GM18951 (cell line): ENCODE data around the gene LSM11.

Experiments
- POLR2A ChIP-seq: IDR thresholded peaks from 4 replicates; pipeline ENCODE4 v1.6.1; 2011; ENCODE audit warnings: mild to moderate bottlenecking; ENCODE audit not compliant: insufficient read length, insufficient read depth; ENCODE audit errors: extremely low read depth
- in situ Hi-C: fragments of 300-500 bp; cut with MboI; formaldehyde crosslinking; loops from one replicate; pipeline ENCODE4 v1.12.0; 2022; ENCODE audit warnings: low sequenced_read_pairs, mixed read lengths, inconsistent platforms; ENCODE audit not compliant: unreplicated experiment

Gene LSM11

GRCh38 chr5:157745041-157745456 is 1.5 kb downstream of the LSM11 start:
- in situ Hi-C loops: loop anchor here (25.0 kb wide), 1 partner anchor 408 kb away; a partner anchor contains a TSS
- no peak for TF ChIP-seq POLR2A

DNA sequence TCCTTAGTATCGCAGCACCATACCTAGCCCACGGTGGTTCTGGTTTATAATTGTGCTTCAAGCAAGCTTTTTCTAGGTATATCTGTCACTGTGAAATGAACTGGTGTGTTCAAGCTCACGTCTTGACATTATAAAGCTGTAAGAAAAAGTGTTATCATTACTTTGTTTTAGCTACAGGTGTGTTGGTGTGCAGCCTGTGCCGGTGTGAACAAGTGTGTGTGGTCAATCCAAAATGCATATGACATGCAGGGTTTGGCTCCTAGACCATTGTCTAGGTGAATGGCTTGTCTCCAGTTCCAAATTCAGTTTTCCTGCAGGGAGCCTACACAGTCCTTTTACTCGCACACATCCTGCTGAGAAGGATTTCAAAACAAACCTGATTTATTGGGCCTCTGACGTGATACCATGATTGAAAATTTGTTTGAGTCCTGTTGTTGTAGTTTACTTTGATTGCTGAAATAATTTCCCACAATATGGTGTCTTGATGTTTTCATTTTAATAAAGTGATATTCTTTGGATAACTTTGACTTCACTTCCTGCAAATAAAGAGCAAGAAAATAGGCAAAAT is 3.7 kb downstream of the LSM11 start:
- no peak for TF ChIP-seq POLR2A
- in situ Hi-C loops: loop anchor here (25.0 kb wide), 1 partner anchor 410 kb away; a partner anchor contains a TSS

- in situ Hi-C loops: loop anchor here (25.0 kb wide), 1 partner anchor 411 kb away; a partner anchor contains a TSS
- no peak for TF ChIP-seq POLR2A
Measured at GRCh38 chr5:157747766-157748700, 4.5 kb downstream of the LSM11 start.

GRCh38 chr5:157748760-157749461 is 5.4 kb downstream of the LSM11 start:
- no peak for TF ChIP-seq POLR2A
- in situ Hi-C loops: loop anchor here (25.0 kb wide), 1 partner anchor 412 kb away; a partner anchor contains a TSS

GRCh38 chr5:157749462-157749799 is 5.9 kb downstream of the LSM11 start:
- in situ Hi-C loops: loop anchor here (25.0 kb wide), 1 partner anchor 412 kb away; a partner anchor contains a TSS
- TF ChIP-seq POLR2A: no peak

DNA sequence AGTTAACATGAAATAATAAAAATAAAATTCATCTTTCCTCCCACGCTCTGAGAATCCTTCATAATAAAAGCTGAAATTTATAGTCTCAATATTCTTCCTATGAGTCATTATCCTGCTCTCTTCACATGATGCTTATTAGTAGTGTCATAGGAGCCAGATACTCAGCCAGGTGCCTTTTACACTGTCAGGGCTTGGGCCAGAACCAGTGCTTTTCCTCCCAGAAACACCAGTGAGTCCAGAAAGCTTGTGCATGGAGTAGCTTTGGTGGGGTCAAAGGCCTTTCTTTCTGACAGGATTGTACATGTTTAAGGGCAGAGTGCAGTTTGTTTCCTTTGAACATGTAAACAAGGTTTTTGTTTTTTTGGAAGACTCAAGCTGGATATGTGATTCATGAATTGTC is 6.8 kb downstream of the LSM11 start:
- no peak for TF ChIP-seq POLR2A
- in situ Hi-C loops: no loop called here

- TF ChIP-seq POLR2A: no peak
- in situ Hi-C loops: no loop called here
Measured at GRCh38 chr5:157756122-157756521, 12.6 kb downstream of the LSM11 start.

GRCh38 chr5:157758706-157759105 is 15.2 kb downstream of the LSM11 start:
- no peak for TF ChIP-seq POLR2A
- in situ Hi-C loops: no loop called here

DNA sequence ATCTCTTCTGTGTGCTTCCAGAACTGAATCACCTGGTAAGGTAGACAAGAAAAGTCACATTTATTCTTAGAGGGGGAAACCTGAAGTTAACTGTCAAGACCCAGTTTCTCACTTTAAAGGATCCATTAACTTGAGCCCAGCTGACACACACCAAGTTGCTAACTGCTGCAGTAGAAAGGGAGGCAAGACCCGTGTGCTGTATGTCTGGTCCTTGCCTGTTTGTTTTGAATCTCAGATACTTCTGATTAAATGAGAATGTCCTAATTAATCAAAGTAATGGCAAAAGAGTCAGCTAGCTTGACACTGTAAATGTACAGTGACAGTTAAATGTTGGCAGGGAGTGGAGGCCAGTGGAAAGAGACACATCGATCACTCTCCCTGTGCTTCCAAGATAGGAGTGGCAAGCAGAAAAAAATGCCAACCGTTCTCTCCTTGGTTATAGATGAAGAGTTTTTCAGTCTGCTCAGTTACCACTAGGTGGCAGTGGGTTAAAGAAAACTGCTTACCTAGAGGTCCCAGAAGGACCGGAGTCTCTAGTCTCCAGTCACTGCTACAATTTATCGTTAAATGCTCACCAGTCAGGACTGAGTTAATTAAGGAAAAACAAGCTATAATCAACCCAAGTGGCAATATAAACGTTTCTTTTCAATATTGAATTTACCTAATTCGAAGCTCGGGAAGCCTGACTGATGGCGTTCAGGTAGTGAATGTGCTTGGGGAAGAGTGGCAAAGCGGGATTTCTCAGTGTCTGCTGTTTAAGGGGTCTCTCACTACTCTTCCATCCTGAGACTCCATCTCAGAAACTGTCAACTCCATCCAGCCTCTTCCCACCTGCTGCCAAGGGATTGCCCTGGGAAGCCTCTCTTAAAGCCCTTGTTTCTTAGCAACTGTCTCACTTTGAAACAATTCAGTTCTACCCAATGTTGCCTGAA is 18.4 kb downstream of the LSM11 start:
- TF ChIP-seq POLR2A: no peak
- in situ Hi-C loops: no loop called here

DNA sequence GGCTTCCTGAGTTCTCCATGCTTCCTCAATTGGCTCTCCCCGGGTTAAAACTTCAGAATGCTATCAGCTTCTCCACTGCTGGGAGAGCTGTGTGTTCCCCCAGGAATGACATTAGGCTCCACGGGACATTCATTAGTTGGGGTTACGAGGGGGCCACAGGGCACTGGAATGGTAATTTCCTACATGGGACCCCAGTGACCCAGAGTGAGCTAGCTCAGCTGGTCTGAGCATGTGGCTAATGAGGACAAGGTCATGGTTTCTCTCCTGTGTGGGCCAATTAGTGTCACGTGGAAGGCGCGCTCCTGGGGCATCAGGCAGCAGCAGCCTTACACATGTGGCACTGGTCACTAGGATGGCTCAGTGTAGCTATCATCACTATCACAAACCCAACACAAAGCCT is 21.0 kb downstream of the LSM11 start:
- no peak for TF ChIP-seq POLR2A
- in situ Hi-C loops: no loop called here

DNA sequence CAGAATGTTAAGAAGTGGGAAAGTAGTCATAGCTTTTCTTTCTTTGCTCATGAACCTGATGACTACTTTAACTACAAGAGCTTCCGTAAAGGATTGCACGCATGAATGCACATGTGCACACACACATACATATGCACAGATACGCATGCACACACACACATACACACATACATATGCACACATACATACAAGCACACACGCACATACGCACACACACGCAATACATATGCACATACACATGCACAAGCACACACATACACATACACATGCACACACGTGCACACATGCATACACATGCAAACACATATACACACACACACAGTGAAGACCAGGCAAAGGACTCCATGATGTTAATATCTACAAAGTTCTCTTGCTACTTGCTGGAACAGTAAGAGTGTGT is 22.9 kb downstream of the LSM11 start:
- TF ChIP-seq POLR2A: no peak
- in situ Hi-C loops: no loop called here

GRCh38 chr5:157766902-157767301 is 23.4 kb downstream of the LSM11 start:
- TF ChIP-seq POLR2A: no peak
- in situ Hi-C loops: no loop called here

DNA sequence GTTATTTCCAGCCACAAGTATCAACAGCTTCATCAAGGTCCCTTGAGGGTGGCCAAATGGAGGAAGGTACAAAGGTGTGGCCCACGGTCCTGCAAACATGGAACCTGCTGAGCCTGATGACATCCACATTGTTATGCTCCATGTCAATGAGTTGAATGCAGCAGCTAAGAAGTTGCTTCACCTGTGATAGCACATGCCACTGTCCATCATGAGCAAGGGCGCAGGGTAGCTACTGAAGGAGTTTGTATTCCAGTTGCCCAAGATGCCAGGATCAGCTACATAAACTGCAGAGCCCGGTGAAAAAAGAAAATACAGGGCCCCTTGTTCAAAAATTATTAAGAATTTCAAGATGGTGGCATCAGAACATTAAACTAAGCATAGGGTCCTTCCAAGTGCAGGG is 24.2 kb downstream of the LSM11 start:
- in situ Hi-C loops: no loop called here
- no peak for TF ChIP-seq POLR2A

DNA sequence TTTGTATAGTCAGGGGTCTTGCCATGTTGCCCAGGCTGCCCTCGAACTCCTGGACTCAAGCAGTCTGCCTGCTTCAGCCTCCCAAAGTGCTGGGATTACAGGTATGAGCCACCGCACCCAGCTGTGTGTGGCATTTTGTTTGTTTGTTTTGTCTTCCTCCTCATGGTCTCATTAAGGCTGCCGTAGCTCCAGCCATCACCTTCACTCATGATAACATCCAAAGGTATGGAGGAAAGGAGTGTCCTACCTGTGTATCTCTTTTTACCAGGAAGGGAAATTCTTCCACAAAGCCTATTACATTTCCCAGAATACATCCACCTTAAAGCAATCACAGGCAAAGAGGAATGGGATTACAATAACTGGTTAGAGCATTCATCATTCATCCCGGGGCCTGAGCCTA is 27.2 kb downstream of the LSM11 start:
- in situ Hi-C loops: no loop called here
- TF ChIP-seq POLR2A: no peak
